Subcutaneous adipose tissue (tissue), 4 donors: ENCODE measurements around the gene SH3RF1. TPM values are rescaled to one million over a fixed set of nuclear protein-coding genes. Genes with fewer than 3 reads are reported as not detected.

ENCODE experiments used
- CTCF ChIP-seq: fragments of 450-650 bp; IDR thresholded peaks from one replicate; pipeline ENCODE4 v1.5.1; 2016; ENCODE audit warnings: low read depth, mild to moderate bottlenecking, control low read depth, antibody characterized with exemption, moderate library complexity
- total RNA-seq, 4 donors: library from RNA; depleted of rRNA; stranded (reverse); fragments of >200 nt; gene quantifications; one replicate each; pipeline ENCODE4 v1.1.0, GENCODE V29; 2016

Gene SH3RF1
- total RNA-seq, 4 donors from 2014 or later = 12.9 to 36.9 (median 20.8) TPM

- no peak for TF ChIP-seq CTCF
Observed at GRCh38 chr4:169228076-169228475, 42.7 kb downstream of the SH3RF1 start.

- no peak for TF ChIP-seq CTCF
Observed at GRCh38 chr4:169226565-169226964, 44.2 kb downstream of the SH3RF1 start.

- no peak for TF ChIP-seq CTCF
Observed at GRCh38 chr4:169225812-169226211, 44.9 kb downstream of the SH3RF1 start.

GRCh38 chr4:169225058-169225751, 45.6 kb downstream of the SH3RF1 start:
- no peak for TF ChIP-seq CTCF

- no peak for TF ChIP-seq CTCF
Observed at GRCh38 chr4:169222761-169223160, 48.0 kb downstream of the SH3RF1 start.

- TF ChIP-seq CTCF = no peak
Observed at GRCh38 chr4:169221662-169222061, 49.1 kb downstream of the SH3RF1 start.

GRCh38 chr4:169220854-169221411, 49.8 kb downstream of the SH3RF1 start:
- no peak for TF ChIP-seq CTCF
